Spleen (tissue), 7 donors: ENCODE measurements around the gene CELSR3.

Experiments used
- POLR2A ChIP-seq, 3 donors: fragments of 450-650 bp; IDR thresholded peaks; one replicate each; pipeline ENCODE4 v1.5.1; 2017; ENCODE audit warnings: antibody characterized with exemption in 3 of 3, mild to moderate bottlenecking in 1 of 3
- TF ChIP-seq, protein P1 (sequence below), 11 experiments: fragments of 200-600 bp in 7 of 11; fragments of 450-650 bp in 4 of 11; sonication (generic) in 4 of 11; IDR thresholded peaks in 8 of 11; conservative IDR thresholded peaks in 3 of 11; 1 replicate in 7 of 11; 2 replicates in 4 of 11; pipeline versions ENCODE4 v1.4.0 to v1.8.0; 2016 to 2021; ENCODE audit warnings: antibody characterized with exemption in 11 of 11, inconsistent platforms in 4 of 11, mild to moderate bottlenecking in 1 of 11
- donor health status: DM: no; HTN: no; CAD: no; lungs with moderate emphysema.
- donor health status: DM: no; HTN: no; CAD: no.
- donor health status: DM: no; HTN: no; CAD: no.

GRCh38 chr3:48601622-48601994 is 61.1 kb downstream of the CELSR3 start:
- TF ChIP-seq, protein P1, sequence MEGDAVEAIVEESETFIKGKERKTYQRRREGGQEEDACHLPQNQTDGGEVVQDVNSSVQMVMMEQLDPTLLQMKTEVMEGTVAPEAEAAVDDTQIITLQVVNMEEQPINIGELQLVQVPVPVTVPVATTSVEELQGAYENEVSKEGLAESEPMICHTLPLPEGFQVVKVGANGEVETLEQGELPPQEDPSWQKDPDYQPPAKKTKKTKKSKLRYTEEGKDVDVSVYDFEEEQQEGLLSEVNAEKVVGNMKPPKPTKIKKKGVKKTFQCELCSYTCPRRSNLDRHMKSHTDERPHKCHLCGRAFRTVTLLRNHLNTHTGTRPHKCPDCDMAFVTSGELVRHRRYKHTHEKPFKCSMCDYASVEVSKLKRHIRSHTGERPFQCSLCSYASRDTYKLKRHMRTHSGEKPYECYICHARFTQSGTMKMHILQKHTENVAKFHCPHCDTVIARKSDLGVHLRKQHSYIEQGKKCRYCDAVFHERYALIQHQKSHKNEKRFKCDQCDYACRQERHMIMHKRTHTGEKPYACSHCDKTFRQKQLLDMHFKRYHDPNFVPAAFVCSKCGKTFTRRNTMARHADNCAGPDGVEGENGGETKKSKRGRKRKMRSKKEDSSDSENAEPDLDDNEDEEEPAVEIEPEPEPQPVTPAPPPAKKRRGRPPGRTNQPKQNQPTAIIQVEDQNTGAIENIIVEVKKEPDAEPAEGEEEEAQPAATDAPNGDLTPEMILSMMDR (IDR thresholded peaks at IDR 0.05 in 8 of 11, conservative IDR thresholded peaks at IDR 0.05 in 3 of 11): no peak
- no peak for TF ChIP-seq POLR2A (IDR thresholded peaks at IDR 0.05)
